Fibroblast of mammary gland (primary cell): ENCODE results near the gene POU3F1.
"Not testable (repeated sequence)": the region's sequence is repeated elsewhere in the genome, so short reads cannot be mapped to it uniquely, and the experiment has no call there.

Experiments used
- DNase-seq: peaks from one replicate; pipeline ENCODE4 v3.0.0-alpha.2; 2010; ENCODE audit warnings: low read depth
- H3K4me3 ChIP-seq: 2 replicates; pipeline ENCODE4 v1.5.1; 2011; ENCODE audit warnings: low read depth, mild to moderate bottlenecking, low read length, moderate library complexity; ENCODE audit not compliant: control insufficient read depth
- CTCF ChIP-seq: conservative IDR thresholded peaks from 2 replicates; pipeline ENCODE4 v1.5.1; 2011; ENCODE audit warnings: low read depth, low read length, inconsistent platforms; ENCODE audit not compliant: control insufficient read depth, insufficient read depth

POU3F1 gene

GRCh38 chr1:38043036-38043747 is 3.4 kb downstream of the POU3F1 start:
- H3K4me3 ChIP-seq, result no peak overlapping the region
- TF ChIP-seq CTCF, result no peak
- no peak for DNase-seq

- H3K4me3 ChIP-seq, result no peak overlapping the region
- DNase-seq, result no peak
- no peak for TF ChIP-seq CTCF
These were observed 4.4 kb downstream of the POU3F1 start for GRCh38 chr1:38041936-38042834.

- no peak for TF ChIP-seq CTCF
- no peak overlapping the region for H3K4me3 ChIP-seq
- no peak for DNase-seq
These were observed 7.1 kb downstream of the POU3F1 start for GRCh38 chr1:38039331-38040088.

GRCh38 chr1:38038861-38039260 is 7.7 kb downstream of the POU3F1 start:
- no peak overlapping the region for H3K4me3 ChIP-seq
- DNase-seq, result peak; percentile 65
- no peak for TF ChIP-seq CTCF

GRCh38 chr1:38037221-38037939 is 9.2 kb downstream of the POU3F1 start:
- peak; percentile 34 for TF ChIP-seq CTCF
- peak; percentile 23 for DNase-seq
- no peak overlapping the region for H3K4me3 ChIP-seq

GRCh38 chr1:38034871-38035270 is 11.7 kb downstream of the POU3F1 start:
- no peak for DNase-seq
- no peak overlapping the region for H3K4me3 ChIP-seq
- TF ChIP-seq CTCF, result no peak

GRCh38 chr1:38032992-38033391 is 13.6 kb downstream of the POU3F1 start:
- not testable (repeated sequence) for H3K4me3 ChIP-seq, DNase-seq
